Heart left ventricle (tissue), 16 donors: ENCODE results near the gene P2RX7. TPM values are rescaled to one million over a fixed set of nuclear protein-coding genes. Genes with fewer than 3 reads are reported as not detected.

Experiments
- ATAC-seq, 4 donors: fragments of 200-7000 bp; cut with Tn5 transposase; one replicate each; pipeline ENCODE4 v1.9.1; 2020 to 2022; ENCODE audit warnings: moderate library complexity in 4 of 4, mild to moderate bottlenecking in 3 of 4, moderate number of reproducible peaks in 1 of 4
- DNase-seq, 5 donors: peaks; one replicate each; pipeline ENCODE4 v3.0.0-alpha.2; 2020
- H3K27ac ChIP-seq, 12 donors: fragments of 200-600 bp; sonication (generic) in 4 of 12; one replicate each; pipeline versions ENCODE4 v1.5.0 to v1.8.0; 2016 to 2022; ENCODE audit warnings: mild to moderate bottlenecking in 2 of 12
- H3K27me3 ChIP-seq, 9 donors: fragments of 200-600 bp; sonication (generic) in 2 of 9; one replicate each; pipeline versions ENCODE4 v1.5.1 to v1.8.0; 2016 to 2022; ENCODE audit warnings: mild to moderate bottlenecking in 3 of 9
- H3K36me3 ChIP-seq, 9 donors: fragments of 200-600 bp; sonication (generic) in 2 of 9; one replicate each; pipeline versions ENCODE4 v1.5.0 to v1.8.0; 2018 to 2022; ENCODE audit warnings: mild to moderate bottlenecking in 2 of 9
- H3K4me1 ChIP-seq, 12 donors: fragments of 200-600 bp; sonication (generic) in 4 of 12; one replicate each; pipeline versions ENCODE4 v1.5.0 to v1.8.0; 2016 to 2022; ENCODE audit warnings: mild to moderate bottlenecking in 3 of 12
- H3K4me3 ChIP-seq, 12 donors: fragments of 200-600 bp; sonication (generic) in 4 of 12; one replicate each; pipeline versions ENCODE4 v1.5.0 to v1.8.0; 2017 to 2022; ENCODE audit warnings: mild to moderate bottlenecking in 9 of 12, moderate library complexity in 4 of 12
- H3K9me3 ChIP-seq, 12 donors: fragments of 200-600 bp; sonication (generic) in 4 of 12; one replicate each; pipeline versions ENCODE4 v1.5.0 to v1.8.0; 2016 to 2022; ENCODE audit warnings: mild to moderate bottlenecking in 1 of 12
- POLR2A ChIP-seq, 2 donors: fragments of 450-650 bp; IDR thresholded peaks; one replicate each; pipeline ENCODE4 v1.6.1; 2017; ENCODE audit warnings: antibody characterized with exemption in 2 of 2, mild to moderate bottlenecking in 2 of 2, moderate library complexity in 2 of 2
- WGBS, 4 donors: extraction: QIAGEN DNeasy Blood & Tissue Kit in 2 of 4; methylation state at CpG; one replicate each; pipeline versions ENCODE4 v1.1.5 to v1.1.7; 2013 to 2018; 5-methylcytosine and 5-hydroxymethylcytosine counted together
- intact Hi-C, 10 donors: fragments of 100-400 bp; cut with DNase I; formaldehyde crosslinking; loops; one replicate each; pipeline versions ENCODE4 v1.11.1 to v1.14.2; 2022
- polyA plus RNA-seq, 2 donors: library from polyadenylated mRNA; stranded (reverse); fragments of 200-250 nt; gene quantifications; one replicate each; pipeline ENCODE4 v1.2.3, GENCODE V29; 2013
- total RNA-seq, 9 donors: library from RNA; depleted of rRNA in 2 of 9; stranded (reverse); fragments of >200 nt in 2 of 9; fragmentation: NEBNext Ultra II Directional in 3 of 9; extraction: Animal tissue kit (Norgen Biotek cat#: 25700) in 3 of 9; gene quantifications; one replicate each; pipeline versions ENCODE4 v1.1.0 to v1.2.4, GENCODE V29; 2016 to 2023
- TF ChIP-seq, protein P1 (sequence below), 12 donors: fragments of 200-600 bp; sonication (generic) in 4 of 12; IDR thresholded peaks; one replicate each; pipeline versions ENCODE4 v1.5.0 to v1.8.0; 2018 to 2022; ENCODE audit warnings: antibody characterized with exemption in 12 of 12, mild to moderate bottlenecking in 5 of 12
- donor health status: ischemic (EF 13 %, LVEDD 7.1; RV severe dilation, severe dysfunction).
- donor health status: healthy with polysubstance abuse.
- donor health status: DM: no; HTN: yes; CAD: no.
- donor health status: DM: no; HTN: no; CAD: no.
- donor health status: ischemic (EF 25% LVEDD 6.9; RV normal size, moderate dysfunction).
- donor health status: ischemic (EF 25% LVEDD 5.7; RV mildly dilated, moderate dysfunction).
- donor health status: healthy.
- donor health status: DM: yes; HTN: yes; CAD: no.
- donor health status: ischemic (EF 35%, LVEDD 5.7; RV mildly dilated, moderate dysfunction).
- donor health status: nonischemic (EF 11% LVEDD 7.7; RV severe dilation, severe dysfunction).
- donor health status: DM: yes; HTN: yes; CAD: no.
- donor health status: PGD.
- donor health status: ischemic (EF 29% LVEDD 5.4; RV normal size, mild dysfunction).
- donor health status: nonischemic (EF 23%, LVEDD 6.1; RV moderate dilation, normal function).

P2RX7 gene
- total and polyA plus RNA-seq, 11 donors = 0.39 to 12.0 (median 1.8) TPM

DNA sequence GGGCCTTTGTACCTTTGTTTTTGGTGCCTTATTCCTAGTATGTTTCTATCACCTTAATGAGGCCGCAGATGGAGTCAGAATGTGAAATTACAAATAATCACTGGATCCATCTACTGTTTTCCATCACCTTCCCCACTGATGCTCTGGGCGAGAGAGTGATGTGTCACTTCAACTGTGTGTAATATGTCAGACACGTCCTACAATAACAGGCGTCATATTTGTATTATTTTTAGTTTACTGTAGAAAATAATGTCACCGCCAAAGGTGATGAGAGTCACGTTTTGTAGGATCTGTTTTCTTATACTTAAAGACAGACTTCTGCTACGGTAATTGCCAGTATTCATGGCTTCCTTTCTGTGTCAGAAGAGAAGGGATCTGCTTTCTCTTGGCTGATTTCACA, 54.8 kb downstream of the P2RX7 start:
- no peak for TF ChIP-seq POLR2A (IDR thresholded peaks at IDR 0.05)
- TF ChIP-seq, protein P1, sequence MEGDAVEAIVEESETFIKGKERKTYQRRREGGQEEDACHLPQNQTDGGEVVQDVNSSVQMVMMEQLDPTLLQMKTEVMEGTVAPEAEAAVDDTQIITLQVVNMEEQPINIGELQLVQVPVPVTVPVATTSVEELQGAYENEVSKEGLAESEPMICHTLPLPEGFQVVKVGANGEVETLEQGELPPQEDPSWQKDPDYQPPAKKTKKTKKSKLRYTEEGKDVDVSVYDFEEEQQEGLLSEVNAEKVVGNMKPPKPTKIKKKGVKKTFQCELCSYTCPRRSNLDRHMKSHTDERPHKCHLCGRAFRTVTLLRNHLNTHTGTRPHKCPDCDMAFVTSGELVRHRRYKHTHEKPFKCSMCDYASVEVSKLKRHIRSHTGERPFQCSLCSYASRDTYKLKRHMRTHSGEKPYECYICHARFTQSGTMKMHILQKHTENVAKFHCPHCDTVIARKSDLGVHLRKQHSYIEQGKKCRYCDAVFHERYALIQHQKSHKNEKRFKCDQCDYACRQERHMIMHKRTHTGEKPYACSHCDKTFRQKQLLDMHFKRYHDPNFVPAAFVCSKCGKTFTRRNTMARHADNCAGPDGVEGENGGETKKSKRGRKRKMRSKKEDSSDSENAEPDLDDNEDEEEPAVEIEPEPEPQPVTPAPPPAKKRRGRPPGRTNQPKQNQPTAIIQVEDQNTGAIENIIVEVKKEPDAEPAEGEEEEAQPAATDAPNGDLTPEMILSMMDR (IDR thresholded peaks at IDR 0.05) = no peak
- ATAC-seq (no peak), DNase-seq (no peak)
- peaks cover 0 to 38% (median 3%) of the 10 kb centered on the region in 12 donors for H3K4me1 ChIP-seq
- intact Hi-C loops = no loop called here
- 76 to 85% (median 83%) methylated on average over 7 of the region's 7 CpGs for WGBS, 4 donors
- no peaks in the 10 kb centered on the region for H3K9me3 ChIP-seq
- H3K4me3 ChIP-seq = no peak overlapping the region
- no peaks in the 10 kb centered on the region for H3K27me3 ChIP-seq
- H3K36me3 ChIP-seq = peaks cover 0 to 7% (median 0%) of the 10 kb centered on the region in 9 donors
- H3K27ac ChIP-seq = no peak overlapping the region

DNA sequence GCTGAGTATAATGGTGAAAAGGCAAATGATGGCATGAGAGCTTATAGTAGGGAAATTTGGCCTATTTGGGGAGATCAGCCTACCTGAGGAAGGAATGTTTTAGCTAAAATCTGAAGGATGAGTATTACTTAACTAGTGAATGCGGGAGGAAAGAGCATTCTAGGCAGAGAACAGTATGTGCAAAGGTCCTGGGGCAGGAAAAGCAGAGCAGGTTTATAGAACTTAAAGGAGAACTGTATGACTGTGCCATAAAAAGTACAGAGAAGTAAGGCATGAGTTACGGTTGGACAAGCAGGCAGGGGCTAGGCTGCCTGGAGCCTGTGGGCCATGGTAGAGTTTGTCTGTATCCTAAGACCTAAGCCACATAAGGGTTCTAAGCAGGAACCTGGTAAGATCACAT, 55.6 kb downstream of the P2RX7 start:
- 97 to 98% (median 97%) methylated on average over 2 of the region's 2 CpGs for WGBS, 4 donors
- H3K27me3 ChIP-seq = no peaks in the 10 kb centered on the region
- intact Hi-C loops = no loop called here
- no peak overlapping the region for H3K27ac ChIP-seq
- peaks cover 0 to 38% (median 3%) of the 10 kb centered on the region in 12 donors for H3K4me1 ChIP-seq
- H3K4me3 ChIP-seq = no peak overlapping the region
- no peak for DNase-seq
- H3K9me3 ChIP-seq = no peaks in the 10 kb centered on the region
- TF ChIP-seq, protein P1 (IDR thresholded peaks at IDR 0.05) = no peak
- TF ChIP-seq POLR2A (IDR thresholded peaks at IDR 0.05) = no peak
- ATAC-seq = no peak
- peaks cover 0 to 7% (median 0%) of the 10 kb centered on the region in 9 donors for H3K36me3 ChIP-seq

DNA sequence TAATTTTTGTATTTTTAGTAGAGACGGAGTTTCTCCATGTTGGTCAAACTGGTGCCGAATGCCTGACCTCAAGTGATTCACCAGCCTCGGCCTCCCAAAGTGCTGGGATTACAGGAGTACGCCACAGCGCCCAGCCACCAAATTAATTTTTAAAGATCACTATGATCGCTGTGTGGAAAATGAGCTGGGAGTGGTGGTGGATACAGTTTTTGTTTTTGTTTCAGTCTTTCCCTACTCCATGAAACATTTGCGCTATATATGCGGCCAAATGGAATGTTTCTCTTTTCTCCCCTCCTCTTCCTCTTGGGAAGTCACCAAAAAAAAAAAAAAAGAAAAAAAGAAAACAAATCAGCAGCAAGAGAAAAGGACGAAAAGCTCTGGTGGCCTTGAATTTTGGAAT, 56.5 kb downstream of the P2RX7 start:
- Histone ChIP-seq H3K4me3 (no peak overlapping the region), H3K27ac (no peak overlapping the region), H3K27me3 (no peaks in the 10 kb centered on the region), H3K4me1 (peaks cover 0 to 38% (median 3%) of the 10 kb centered on the region in 12 donors), H3K9me3 (no peaks in the 10 kb centered on the region), H3K36me3 (peaks cover 0 to 6% (median 0%) of the 10 kb centered on the region in 9 donors)
- no peak for DNase-seq
- no peak for TF ChIP-seq POLR2A (IDR thresholded peaks at IDR 0.05)
- TF ChIP-seq, protein P1 (IDR thresholded peaks at IDR 0.05) = no peak
- intact Hi-C loops = no loop called here
- WGBS, 4 donors = 86 to 92% (median 91%) methylated on average over 9 of the region's 9 CpGs
- ATAC-seq = no peak

DNA sequence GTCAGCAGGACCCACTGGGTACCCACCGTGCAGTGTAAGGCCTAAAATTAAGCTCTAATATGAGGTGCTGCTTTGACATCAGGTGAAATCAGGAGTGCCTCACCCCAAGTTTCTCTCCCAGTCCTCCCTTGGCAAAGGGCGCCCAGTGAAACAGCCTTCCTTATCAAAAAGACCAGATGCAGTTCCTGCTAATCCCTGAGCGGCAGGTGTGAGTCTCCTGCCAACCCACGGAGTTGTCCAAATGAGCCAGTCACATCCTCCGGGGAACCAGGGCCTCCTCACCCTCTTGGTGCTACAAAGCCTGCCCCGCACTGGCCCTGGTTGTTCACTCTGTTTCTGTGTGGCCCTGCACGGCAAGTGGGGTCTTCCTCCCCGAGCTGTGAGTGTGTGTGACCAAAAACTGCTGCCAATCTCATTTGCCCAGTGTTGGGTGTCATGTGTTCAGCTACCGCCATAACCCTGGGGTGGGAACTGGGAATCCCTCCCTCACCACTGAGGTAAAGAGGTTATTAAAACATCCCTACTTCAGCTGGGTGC, 57.0 kb downstream of the P2RX7 start:
- no peak for ATAC-seq

More for the DNA sequence above, 57.0 kb downstream of the P2RX7 start:
- intact Hi-C loops = no loop called here
- no peak overlapping the region for H3K4me3 ChIP-seq
- H3K27ac ChIP-seq = peak overlapping the region in 1 of 12 donors; percentile 75
- no peaks in the 10 kb centered on the region for H3K9me3 ChIP-seq
- DNase-seq = no peak
- WGBS, 4 donors = 83 to 87% (median 86%) methylated on average over 6 to 9 of the region's 9 CpGs
- TF ChIP-seq POLR2A (IDR thresholded peaks at IDR 0.05) = no peak
- TF ChIP-seq, protein P1 (IDR thresholded peaks at IDR 0.05) = no peak
- peaks cover 0 to 2% (median 0%) of the 10 kb centered on the region in 9 donors for H3K36me3 ChIP-seq
- peaks cover 0 to 37% (median 3%) of the 10 kb centered on the region in 12 donors for H3K4me1 ChIP-seq
- no peaks in the 10 kb centered on the region for H3K27me3 ChIP-seq
